Measurements from ENCODE around the gene BLOC1S5.
A peak's percentile ranks its signal among the peaks of the same experiment; 100 is the strongest.

The BLOC1S5 gene

GRCh38 chr6:8070718-8071117 lies 6.5 kb upstream of the BLOC1S5 start:
- H3K4me3 ChIP-seq (ENCODE audit: low read length), result no peak overlapping the region
- no peak for DNase-seq (ENCODE audit: low read depth)
- no peak for TF ChIP-seq CTCF (IDR thresholded peaks at IDR 0.05; ENCODE audit: insufficient read depth, low read depth, low read length, missing control alignments)

- no peak overlapping the region for H3K4me3 ChIP-seq (ENCODE audit: low read length)
- DNase-seq (ENCODE audit: low read depth), result no peak
- TF ChIP-seq CTCF (IDR thresholded peaks at IDR 0.05; ENCODE audit: insufficient read depth, low read depth, low read length, missing control alignments), result no peak
Measured at GRCh38 chr6:8069631-8070284, 5.6 kb upstream of the BLOC1S5 start.

GRCh38 chr6:8069151-8069550 lies 5.0 kb upstream of the BLOC1S5 start:
- no peak for DNase-seq (ENCODE audit: low read depth)
- no peak overlapping the region for H3K4me3 ChIP-seq (ENCODE audit: low read length)
- no peak for TF ChIP-seq CTCF (IDR thresholded peaks at IDR 0.05; ENCODE audit: insufficient read depth, low read depth, low read length, missing control alignments)

- no peak for DNase-seq (ENCODE audit: low read depth)
- no peak for TF ChIP-seq CTCF (IDR thresholded peaks at IDR 0.05; ENCODE audit: insufficient read depth, low read depth, low read length, missing control alignments)
- H3K4me3 ChIP-seq (ENCODE audit: low read length), result no peak overlapping the region
Measured at GRCh38 chr6:8066108-8066507, 1.9 kb upstream of the BLOC1S5 start.

GRCh38 chr6:8065519-8065911 lies 1.3 kb upstream of the BLOC1S5 start:
- peak; percentile 40 for DNase-seq (ENCODE audit: low read depth)
- TF ChIP-seq CTCF (IDR thresholded peaks at IDR 0.05; ENCODE audit: insufficient read depth, low read depth, low read length, missing control alignments), result no peak
- H3K4me3 ChIP-seq (ENCODE audit: low read length), result no peak overlapping the region

- TF ChIP-seq CTCF (IDR thresholded peaks at IDR 0.05; ENCODE audit: insufficient read depth, low read depth, low read length, missing control alignments), result no peak
- no peak for DNase-seq (ENCODE audit: low read depth)
- peak overlapping the region; percentile 91 for H3K4me3 ChIP-seq (ENCODE audit: low read length)
Measured at GRCh38 chr6:8064638-8065518, 689 bp upstream of the BLOC1S5 start.
